Measurements from ENCODE around the gene PNPT1. TPM values are rescaled to one million over a fixed set of nuclear protein-coding genes. Genes with fewer than 3 reads are reported as not detected.
"Not testable (repeated sequence)": the region's sequence is repeated elsewhere in the genome, so short reads cannot be mapped to it uniquely, and the experiment has no call there.

Gene PNPT1
- total and polyA plus RNA-seq, 2 of the 8 experiments (the other 6 are each of a cell fraction or from before 2014, with no cell fraction given), result 8.3 to 40.2 TPM

DNA sequence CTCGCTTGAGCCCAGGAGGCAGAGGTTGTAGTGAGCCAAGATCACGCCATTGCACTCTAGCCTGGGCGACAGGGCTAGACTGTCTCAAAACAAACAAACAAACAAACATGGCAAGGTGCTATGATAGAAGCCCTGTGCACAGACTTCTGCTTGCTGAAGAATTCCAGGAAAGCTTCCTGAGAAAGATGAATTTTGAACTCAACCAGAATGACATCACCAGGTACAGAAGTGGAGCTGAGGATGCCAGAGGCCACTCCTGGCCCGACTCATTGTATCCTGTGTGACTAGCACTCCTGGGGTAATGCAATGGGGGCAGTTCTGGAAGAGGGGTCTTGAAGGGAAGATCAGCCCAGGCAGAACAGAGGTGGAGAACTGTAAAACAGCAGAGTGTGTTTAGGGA lies 22.0 kb upstream of the PNPT1 start (continued):
- TF ChIP-seq JUND (IDR thresholded peaks at IDR 0.05; ENCODE audit: low read length), result no peak
- TF ChIP-seq, protein P1, sequence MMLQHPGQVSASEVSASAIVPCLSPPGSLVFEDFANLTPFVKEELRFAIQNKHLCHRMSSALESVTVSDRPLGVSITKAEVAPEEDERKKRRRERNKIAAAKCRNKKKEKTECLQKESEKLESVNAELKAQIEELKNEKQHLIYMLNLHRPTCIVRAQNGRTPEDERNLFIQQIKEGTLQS (IDR thresholded peaks at IDR 0.05; ENCODE audit: insufficient read depth, low read depth, low read length), result no peak
- TF ChIP-seq JUN (IDR thresholded peaks at IDR 0.05; ENCODE audit: low read depth, low read length), result no peak
- no peak for TF ChIP-seq KDM5A (IDR thresholded peaks at IDR 0.05; ENCODE audit: low read length)

DNA sequence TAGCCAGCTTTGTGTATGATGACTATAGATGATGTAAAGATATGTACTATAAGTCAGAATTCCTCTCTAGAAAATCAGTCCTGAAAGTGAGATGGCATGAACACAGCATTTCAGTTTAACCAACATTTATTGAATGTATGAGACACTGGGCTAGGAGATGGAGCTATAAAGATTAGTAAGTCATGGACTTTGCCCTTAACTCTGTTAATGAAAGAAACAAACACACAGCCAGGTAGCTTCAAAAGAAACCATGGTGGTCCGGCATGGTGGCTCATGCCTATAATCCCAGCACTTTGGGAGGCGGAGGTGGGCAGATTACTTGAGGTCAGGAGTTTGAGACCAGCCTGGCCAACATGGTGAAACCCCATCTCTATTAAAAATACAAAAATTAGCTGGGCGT lies 21.5 kb upstream of the PNPT1 start:
- H3K79me1 ChIP-seq (ENCODE audit: low read depth, low read length); H2BK5ac ChIP-seq (ENCODE audit: low read depth, low read length); H3K79me2 ChIP-seq (ENCODE audit: control insufficient read depth in 1 of 2, insufficient read depth in 2 of 2, low read length in 2 of 2); H2BK120ac ChIP-seq (replicated peaks; ENCODE audit: low read depth, low read length); H3K14ac ChIP-seq (ENCODE audit: insufficient read length); H3K36me3 ChIP-seq (ENCODE audit: control insufficient read depth in 2 of 4, insufficient read depth in 4 of 4, low read length in 3 of 4); H3K27me3 ChIP-seq (replicated peaks in 1 of 4; ENCODE audit: control insufficient read depth in 3 of 4, extremely low read depth in 1 of 4, insufficient read depth in 3 of 4, low read length in 3 of 4); H3K56ac ChIP-seq (replicated peaks; ENCODE audit: insufficient read length, low read depth, low read length); FAIRE-seq; H3K18ac ChIP-seq (ENCODE audit: extremely low read depth, low read length); H3K23ac ChIP-seq (ENCODE audit: insufficient read length); H3K4me3 ChIP-seq (ENCODE audit: extremely low read depth in 1 of 4, insufficient read depth in 2 of 4, low read depth in 3 of 4, low read length in 4 of 4); H4K91ac ChIP-seq (replicated peaks; ENCODE audit: insufficient read length, low read length); DNase-seq (ENCODE audit: low read depth in 1 of 2, low spot score in 2 of 2); H4K8ac ChIP-seq (ENCODE audit: extremely low read depth, insufficient read depth, low read length); H3K9ac ChIP-seq (replicated peaks in 1 of 4; ENCODE audit: extremely low read depth in 1 of 4, low read depth in 3 of 4, low read length in 3 of 4); POLR2A ChIA-PET (ENCODE audit: partially characterized antibody); H3K23me2 ChIP-seq (ENCODE audit: low read depth, low read length); H3K4ac ChIP-seq (replicated peaks; ENCODE audit: insufficient read length, low read depth, low read length); H2AK5ac ChIP-seq (ENCODE audit: low read depth, low read length); H4K5ac ChIP-seq (ENCODE audit: insufficient read length, low read depth, low read length); H4K20me1 ChIP-seq (replicated peaks in 1 of 2; ENCODE audit: control insufficient read depth in 1 of 2, insufficient read depth in 2 of 2, low read length in 2 of 2); H2AFZ ChIP-seq (ENCODE audit: low read length); H2BK12ac ChIP-seq (ENCODE audit: low read depth, low read length); H3K4me2 ChIP-seq (ENCODE audit: insufficient read depth in 1 of 2, low read depth in 2 of 2, low read length in 2 of 2); H3K9me3 ChIP-seq (ENCODE audit: insufficient read depth in 2 of 2, low read depth in 1 of 2, low read length in 1 of 2); H3K27ac ChIP-seq (ENCODE audit: low read depth, low read length); H2BK15ac ChIP-seq (ENCODE audit: low read length); H2BK20ac ChIP-seq (ENCODE audit: low read length): not testable (repeated sequence)
- WGBS, 2 experiments (ENCODE audit: extremely low coverage in 1 of 2, insufficient coverage in 1 of 2, insufficient read length in 1 of 2, insufficient replicate concordance in 2 of 2, low coverage in 1 of 2, low lambda C conversion rate in 2 of 2, missing lambda C conversion rate in 1 of 2), result 97% methylated on average over 3 of the region's 3 CpGs; no CpG with 5 or more reads in 1 of the 2 experiments
- peaks cover 0 to 12% (median 2%) of the 10 kb centered on the region in 4 experiments; a peak in 4 of 7 replicates for H3K4me1 ChIP-seq (replicated peaks in 1 of 4; ENCODE audit: control insufficient read depth in 3 of 4, insufficient read depth in 4 of 4, low read length in 3 of 4)
- CTCF ChIA-PET (ENCODE audit: partially characterized antibody), result interaction anchor here (1.1 to 6.8 kb wide), 5 partner anchors 19 to 415 kb away, joined by 3 to 113 read pairs (median 4); no protein-coding TSS in a partner anchor
